ENCODE data around the gene HTT. TPM values are rescaled to one million over a fixed set of nuclear protein-coding genes. Genes with fewer than 3 reads are reported as not detected.

Gene HTT
- total RNA-seq, 2 donors from 2014 or later = 37.8 to 97.8 TPM

GRCh38 chr4:3066836-3067400 is 7.6 kb upstream of the HTT start:
- Histone ChIP-seq H3K4me3 (no peak overlapping the region), H3K4me1 (replicated peaks) (no peaks in the 10 kb centered on the region), H3K27ac (no peak overlapping the region), H3K36me3 (no peaks in the 10 kb centered on the region), H3K27me3 (replicated peaks; ENCODE audit: insufficient read depth) (no peaks in the 10 kb centered on the region), H3K9me3 (no peaks in the 10 kb centered on the region)
- TF ChIP-seq CTCF (IDR thresholded peaks at IDR 0.05) = no peak
- no peak for TF ChIP-seq POLR2A (IDR thresholded peaks at IDR 0.05)
- TF ChIP-seq POLR2AphosphoS5 (IDR thresholded peaks at IDR 0.05) = no peak
- WGBS = 63% methylated on average over 6 of the region's 6 CpGs
- no peak for DNase-seq (ENCODE audit: low spot score)
- intact Hi-C loops (cut with DNase I) = no loop called here

GRCh38 chr4:3067473-3068001 is 6.9 kb upstream of the HTT start:
- WGBS = 80% methylated on average over 6 of the region's 6 CpGs
- H3K9me3 ChIP-seq = no peaks in the 10 kb centered on the region
- no peak overlapping the region for H3K27ac ChIP-seq
- no peaks in the 10 kb centered on the region for H3K27me3 ChIP-seq (replicated peaks; ENCODE audit: insufficient read depth)
- intact Hi-C loops (cut with DNase I) = no loop called here
- no peak for DNase-seq (ENCODE audit: low spot score)
- H3K4me1 ChIP-seq (replicated peaks) = no peaks in the 10 kb centered on the region
- TF ChIP-seq POLR2A (IDR thresholded peaks at IDR 0.05) (no peak), POLR2AphosphoS5 (IDR thresholded peaks at IDR 0.05) (no peak), CTCF (IDR thresholded peaks at IDR 0.05) (no peak)
- no peaks in the 10 kb centered on the region for H3K36me3 ChIP-seq
- no peak overlapping the region for H3K4me3 ChIP-seq

- DNase-seq (ENCODE audit: low spot score) = no peak
- WGBS = 69% methylated on average over 16 of the region's 16 CpGs
- H3K9me3 ChIP-seq = no peaks in the 10 kb centered on the region
- no peak for TF ChIP-seq POLR2AphosphoS5 (IDR thresholded peaks at IDR 0.05)
- TF ChIP-seq POLR2A (IDR thresholded peaks at IDR 0.05) = no peak
- TF ChIP-seq CTCF (IDR thresholded peaks at IDR 0.05) = no peak
- H3K27me3 ChIP-seq (replicated peaks; ENCODE audit: insufficient read depth) = no peaks in the 10 kb centered on the region
- intact Hi-C loops (cut with DNase I) = no loop called here
- no peaks in the 10 kb centered on the region for H3K36me3 ChIP-seq
- no peaks in the 10 kb centered on the region for H3K4me1 ChIP-seq (replicated peaks)
- H3K4me3 ChIP-seq = no peak overlapping the region
- H3K27ac ChIP-seq = no peak overlapping the region
Measured at GRCh38 chr4:3069661-3070199, 4.8 kb upstream of the HTT start.

- H3K4me1 ChIP-seq (replicated peaks) = no peaks in the 10 kb centered on the region
- no peaks in the 10 kb centered on the region for H3K36me3 ChIP-seq
- H3K4me3 ChIP-seq = no peak overlapping the region
- TF ChIP-seq POLR2AphosphoS5 (IDR thresholded peaks at IDR 0.05) = no peak
- no peak for TF ChIP-seq CTCF (IDR thresholded peaks at IDR 0.05)
- TF ChIP-seq POLR2A (IDR thresholded peaks at IDR 0.05) = no peak
- intact Hi-C loops (cut with DNase I) = no loop called here
- H3K27ac ChIP-seq = no peak overlapping the region
- H3K9me3 ChIP-seq = no peaks in the 10 kb centered on the region
- 70% methylated on average over 3 of the region's 3 CpGs for WGBS
- no peak for DNase-seq (ENCODE audit: low spot score)
- no peaks in the 10 kb centered on the region for H3K27me3 ChIP-seq (replicated peaks; ENCODE audit: insufficient read depth)
Measured at GRCh38 chr4:3070709-3071500, 3.6 kb upstream of the HTT start.
